ENCODE measurements around the gene PDSS1. TPM values are rescaled to one million over a fixed set of nuclear protein-coding genes. Genes with fewer than 3 reads are reported as not detected.
"Not testable (repeated sequence)": the region's sequence is repeated elsewhere in the genome, so short reads cannot be mapped to it uniquely, and the experiment has no call there.

Gene PDSS1, protein sequence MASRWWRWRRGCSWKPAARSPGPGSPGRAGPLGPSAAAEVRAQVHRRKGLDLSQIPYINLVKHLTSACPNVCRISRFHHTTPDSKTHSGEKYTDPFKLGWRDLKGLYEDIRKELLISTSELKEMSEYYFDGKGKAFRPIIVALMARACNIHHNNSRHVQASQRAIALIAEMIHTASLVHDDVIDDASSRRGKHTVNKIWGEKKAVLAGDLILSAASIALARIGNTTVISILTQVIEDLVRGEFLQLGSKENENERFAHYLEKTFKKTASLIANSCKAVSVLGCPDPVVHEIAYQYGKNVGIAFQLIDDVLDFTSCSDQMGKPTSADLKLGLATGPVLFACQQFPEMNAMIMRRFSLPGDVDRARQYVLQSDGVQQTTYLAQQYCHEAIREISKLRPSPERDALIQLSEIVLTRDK
- total RNA-seq (7.6 and 13.5 TPM in 2 replicates), polyA plus RNA-seq (6.1 and 9.7 TPM in 2 replicates)

DNA sequence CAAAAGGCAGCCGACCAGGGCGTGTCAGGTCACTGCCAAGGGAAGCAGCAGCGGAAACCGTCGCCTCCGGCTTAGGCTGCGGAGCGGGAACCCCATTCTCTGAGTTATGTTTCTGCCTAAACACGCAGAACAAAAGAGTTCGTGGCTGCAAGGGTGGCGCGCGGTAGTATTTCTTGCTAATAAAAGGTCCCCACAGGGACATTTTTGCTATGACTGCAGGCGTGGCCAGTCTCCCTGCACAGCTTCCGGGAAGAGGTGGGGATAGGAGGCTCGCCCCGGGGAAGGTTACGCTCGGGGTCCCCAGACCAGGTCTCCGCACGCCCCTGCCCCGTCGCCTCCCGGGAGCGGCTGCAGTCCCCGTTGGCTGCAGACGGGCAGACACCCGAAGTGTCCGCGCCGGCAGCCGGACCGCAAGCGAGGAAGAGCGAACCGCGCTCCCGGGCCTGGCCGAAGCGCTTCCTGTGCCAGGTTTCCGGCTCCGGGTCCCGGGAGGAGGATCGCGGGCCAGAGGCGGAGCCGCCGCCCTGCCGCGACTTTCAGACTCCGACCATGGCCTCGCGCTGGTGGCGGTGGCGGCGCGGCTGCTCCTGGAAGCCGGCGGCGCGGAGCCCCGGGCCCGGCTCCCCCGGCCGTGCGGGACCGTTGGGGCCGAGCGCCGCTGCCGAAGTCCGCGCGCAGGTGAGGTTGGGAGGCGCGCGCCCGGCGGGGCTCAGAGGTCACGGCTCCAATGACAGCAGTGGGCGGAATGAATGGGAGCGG, at the start of gene PDSS1:
PDSS1 (plus strand) TSS at position 539 of the 759 bp plus-strand sequence; CDS start at position 550, 11 bp downstream.
- H3K4me3 ChIP-seq = peak within 1 kb of the TSS; percentile 96
- no peaks in the 10 kb centered on the region for H3K36me3 ChIP-seq (replicated peaks; ENCODE audit: insufficient read depth, low read depth)
- H2AFZ ChIP-seq = peak within 1 kb of the TSS; percentile 99
- H4K20me1 ChIP-seq (ENCODE audit: insufficient read depth, poor library complexity, severe bottlenecking) = no peaks in the 10 kb centered on the region
- H3K79me2 ChIP-seq = peaks cover 44% of the 10 kb centered on the region
- TF ChIP-seq, protein P1, sequence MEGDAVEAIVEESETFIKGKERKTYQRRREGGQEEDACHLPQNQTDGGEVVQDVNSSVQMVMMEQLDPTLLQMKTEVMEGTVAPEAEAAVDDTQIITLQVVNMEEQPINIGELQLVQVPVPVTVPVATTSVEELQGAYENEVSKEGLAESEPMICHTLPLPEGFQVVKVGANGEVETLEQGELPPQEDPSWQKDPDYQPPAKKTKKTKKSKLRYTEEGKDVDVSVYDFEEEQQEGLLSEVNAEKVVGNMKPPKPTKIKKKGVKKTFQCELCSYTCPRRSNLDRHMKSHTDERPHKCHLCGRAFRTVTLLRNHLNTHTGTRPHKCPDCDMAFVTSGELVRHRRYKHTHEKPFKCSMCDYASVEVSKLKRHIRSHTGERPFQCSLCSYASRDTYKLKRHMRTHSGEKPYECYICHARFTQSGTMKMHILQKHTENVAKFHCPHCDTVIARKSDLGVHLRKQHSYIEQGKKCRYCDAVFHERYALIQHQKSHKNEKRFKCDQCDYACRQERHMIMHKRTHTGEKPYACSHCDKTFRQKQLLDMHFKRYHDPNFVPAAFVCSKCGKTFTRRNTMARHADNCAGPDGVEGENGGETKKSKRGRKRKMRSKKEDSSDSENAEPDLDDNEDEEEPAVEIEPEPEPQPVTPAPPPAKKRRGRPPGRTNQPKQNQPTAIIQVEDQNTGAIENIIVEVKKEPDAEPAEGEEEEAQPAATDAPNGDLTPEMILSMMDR (IDR thresholded peaks at IDR 0.05; ENCODE audit: poor library complexity) = no peak
- no peak for TF ChIP-seq EZH2phosphoT487 (IDR thresholded peaks at IDR 0.05; ENCODE audit: low read depth, severe bottlenecking, unreplicated experiment)
- TF ChIP-seq EZH2 (IDR thresholded peaks at IDR 0.05; ENCODE audit: borderline replicate concordance) = no peak
- H3K27me3 ChIP-seq = no peaks in the 10 kb centered on the region
- H3K4me2 ChIP-seq = peak within 1 kb of the TSS; percentile 98
- H3K9me3 ChIP-seq (ENCODE audit: low read depth) = no peaks in the 10 kb centered on the region
- DNase-seq (ENCODE audit: low spot score) = peak; percentile 81
- under 1% methylated on average over 76 of the region's 82 CpGs for WGBS (ENCODE audit: low lambda C conversion rate, missing lambda C conversion rate)
- H3K27ac ChIP-seq = peak within 1 kb of the TSS; percentile 96
- no peaks in the 10 kb centered on the region for H3K9me2 ChIP-seq (replicated peaks; ENCODE audit: insufficient read depth)
- H3K4me1 ChIP-seq (ENCODE audit: insufficient read depth) = peaks cover 13% of the 10 kb centered on the region

DNA sequence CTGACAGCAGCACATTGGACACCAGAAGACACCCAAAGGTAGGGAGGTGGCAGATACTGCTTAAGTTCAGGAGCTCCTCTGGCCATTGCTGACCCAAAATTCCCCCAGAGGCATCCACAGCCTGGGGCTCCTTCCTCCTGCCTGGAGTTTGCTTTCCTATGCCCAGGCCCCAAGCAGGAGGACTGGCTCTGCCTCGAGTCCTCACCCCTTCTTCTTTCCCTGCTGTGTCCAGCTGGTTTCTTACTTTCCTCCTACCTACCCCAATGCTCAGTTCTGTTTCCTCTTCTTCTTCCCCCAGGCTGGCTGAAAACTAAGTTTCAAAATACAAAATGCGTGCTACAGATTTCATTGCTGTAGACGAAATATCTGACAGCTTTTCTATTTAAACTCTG, 49.3 kb upstream of the PDSS1 start:
- not testable (repeated sequence) for H3K79me2 ChIP-seq, H3K4me2 ChIP-seq
- 65% methylated on average over 3 of the region's 3 CpGs for WGBS (ENCODE audit: low lambda C conversion rate, missing lambda C conversion rate)

DNA sequence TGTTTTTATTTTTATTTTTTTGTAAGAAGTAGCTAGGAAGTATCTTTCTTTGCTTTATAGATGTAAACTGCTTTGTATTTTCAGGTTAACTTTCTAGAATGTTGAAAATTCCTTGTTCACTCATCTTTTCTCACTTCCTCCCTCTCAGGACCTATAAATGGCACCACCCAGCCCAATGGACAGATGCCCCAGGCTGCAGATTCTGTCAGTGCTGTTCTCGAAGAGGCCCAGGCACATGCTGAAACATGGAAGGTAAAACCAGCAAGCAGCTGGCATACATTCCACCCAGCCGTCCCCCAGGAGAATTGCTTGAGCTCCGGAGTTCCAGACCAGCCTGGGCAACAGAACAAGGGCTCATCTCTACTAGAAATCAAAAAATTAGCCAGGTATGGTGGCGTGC, 47.1 kb upstream of the PDSS1 start:
- DNase-seq (ENCODE audit: low spot score) = no peak
- Histone ChIP-seq H4K20me1 (ENCODE audit: insufficient read depth, poor library complexity, severe bottlenecking) (no peaks in the 10 kb centered on the region), H3K4me1 (ENCODE audit: insufficient read depth) (no peaks in the 10 kb centered on the region), H3K79me2 (no peaks in the 10 kb centered on the region), H3K27ac (no peak overlapping the region), H2AFZ (no peak overlapping the region), H3K9me3 (ENCODE audit: low read depth) (no peaks in the 10 kb centered on the region), H3K9me2 (replicated peaks; ENCODE audit: insufficient read depth) (no peaks in the 10 kb centered on the region), H3K4me2 (no peak overlapping the region), H3K27me3 (no peaks in the 10 kb centered on the region), H3K36me3 (replicated peaks; ENCODE audit: insufficient read depth, low read depth) (no peaks in the 10 kb centered on the region), H3K4me3 (no peak overlapping the region)
- TF ChIP-seq EZH2phosphoT487 (IDR thresholded peaks at IDR 0.05; ENCODE audit: low read depth, severe bottlenecking, unreplicated experiment) (no peak), EZH2 (IDR thresholded peaks at IDR 0.05; ENCODE audit: borderline replicate concordance) (no peak)
- TF ChIP-seq, protein P1 (IDR thresholded peaks at IDR 0.05; ENCODE audit: poor library complexity) = no peak
- 85% methylated on average over 4 of the region's 4 CpGs for WGBS (ENCODE audit: low lambda C conversion rate, missing lambda C conversion rate)

More for the DNA sequence above, 49.3 kb upstream of the PDSS1 start:
- H3K36me3 ChIP-seq (replicated peaks; ENCODE audit: insufficient read depth, low read depth); H3K9me3 ChIP-seq (ENCODE audit: low read depth); H2AFZ ChIP-seq; H3K27ac ChIP-seq; DNase-seq (ENCODE audit: low spot score); H3K9me2 ChIP-seq (replicated peaks; ENCODE audit: insufficient read depth); H3K4me1 ChIP-seq (ENCODE audit: insufficient read depth); H4K20me1 ChIP-seq (ENCODE audit: insufficient read depth, poor library complexity, severe bottlenecking); H3K27me3 ChIP-seq; H3K4me3 ChIP-seq: not testable (repeated sequence)

DNA sequence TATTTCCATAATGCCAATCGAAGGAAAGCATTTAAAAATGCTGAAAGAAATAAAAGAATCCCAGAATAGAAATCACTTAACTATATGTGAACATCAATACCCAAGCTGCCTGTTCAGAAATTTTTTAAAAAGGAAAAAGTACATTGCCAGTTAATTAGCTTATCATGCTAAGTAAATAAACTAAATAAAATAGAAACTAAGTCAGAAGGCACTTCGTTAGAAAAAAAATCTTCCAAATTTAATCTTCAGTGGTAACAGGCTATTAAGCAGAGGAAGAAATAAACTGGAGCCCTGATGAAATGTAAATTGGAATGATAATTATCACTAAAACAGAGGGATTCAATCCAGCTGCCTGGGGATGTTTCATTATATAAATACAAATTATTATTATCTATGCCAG, 46.0 kb upstream of the PDSS1 start:
- H3K36me3 ChIP-seq (replicated peaks; ENCODE audit: insufficient read depth, low read depth) = not testable (repeated sequence)

More for the DNA sequence above, 46.0 kb upstream of the PDSS1 start:
- H2AFZ ChIP-seq; H3K79me2 ChIP-seq; H3K9me3 ChIP-seq (ENCODE audit: low read depth); H3K27me3 ChIP-seq; H3K9me2 ChIP-seq (replicated peaks; ENCODE audit: insufficient read depth); DNase-seq (ENCODE audit: low spot score); H3K4me1 ChIP-seq (ENCODE audit: insufficient read depth); H3K4me3 ChIP-seq; H3K27ac ChIP-seq; H3K4me2 ChIP-seq; H4K20me1 ChIP-seq (ENCODE audit: insufficient read depth, poor library complexity, severe bottlenecking): not testable (repeated sequence)
- WGBS (ENCODE audit: low lambda C conversion rate, missing lambda C conversion rate) = 66% methylated on average over 2 of the region's 2 CpGs
